H1 (cell line): ENCODE results near the gene MAPK14. TPM values are rescaled to one million over a fixed set of nuclear protein-coding genes. Genes with fewer than 3 reads are reported as not detected.
A peak's percentile ranks its signal among the peaks of the same experiment; 100 is the strongest.

Experiments
- CTCF ChIA-PET: fragments of 300-600 bp; sonication (Branson Sonifier 250); formaldehyde crosslinking; loops from one replicate; lab custom pipeline; 2021; ENCODE audit not compliant: partially characterized antibody; lab: Charles Lee
- POLR2A ChIA-PET: fragments of 300-600 bp; sonication (Branson Sonifier 250); formaldehyde crosslinking; loops from one replicate; lab custom pipeline; 2021; ENCODE audit warnings: inconsistent platforms; ENCODE audit not compliant: partially characterized antibody; lab: Charles Lee
- DNase-seq, 2 experiments: peaks; one replicate each; pipeline versions ENCODE4 v3.0.0 to v3.0.0-alpha.2; 2010 to 2022; ENCODE audit warnings: low spot score in 2 of 2, low read depth in 1 of 2, mixed read lengths in 1 of 2
- FAIRE-seq: peaks from 2 replicates; lab custom pipeline; 2011; peaks lifted over from hg19 to GRCh38; lab: Jason Lieb, UNC
- H2AFZ ChIP-seq: 2 replicates; pipeline ENCODE4 v1.8.1; 2012; ENCODE audit warnings: low read length, inconsistent platforms
- H2AK5ac ChIP-seq: 2 replicates; pipeline ENCODE4 v1.6.1; 2013; ENCODE audit warnings: low read depth, low read length
- H2BK120ac ChIP-seq: replicated peaks from 2 replicates; pipeline ENCODE3; 2013; ENCODE audit warnings: low read depth, low read length, inconsistent platforms
- H2BK12ac ChIP-seq: 2 replicates; pipeline ENCODE4 v1.6.1; 2013; ENCODE audit warnings: low read depth, low read length
- H2BK15ac ChIP-seq: 2 replicates; pipeline ENCODE4 v1.6.1; 2013; ENCODE audit warnings: low read length
- H2BK20ac ChIP-seq: 2 replicates; pipeline ENCODE4 v1.6.1; 2013; ENCODE audit warnings: low read length
- H2BK5ac ChIP-seq: 2 replicates; pipeline ENCODE4 v1.6.1; 2013; ENCODE audit warnings: low read depth, low read length
- H3K14ac ChIP-seq: 2 replicates; pipeline ENCODE4 v1.6.1; 2013; ENCODE audit warnings: inconsistent platforms; ENCODE audit not compliant: insufficient read length
- H3K18ac ChIP-seq: 2 replicates; pipeline ENCODE4 v1.6.1; 2013; ENCODE audit warnings: low read length; ENCODE audit errors: extremely low read depth
- H3K23ac ChIP-seq: 2 replicates; pipeline ENCODE4 v1.6.1; 2013; ENCODE audit warnings: inconsistent platforms; ENCODE audit not compliant: insufficient read length
- H3K23me2 ChIP-seq: 2 replicates; pipeline ENCODE4 v1.6.1; 2013; ENCODE audit warnings: low read depth, low read length
- H3K27ac ChIP-seq: 2 replicates; pipeline ENCODE4 v1.6.1; 2011; ENCODE audit warnings: low read depth, low read length, inconsistent platforms
- H3K27me3 ChIP-seq, 4 experiments: replicated peaks in 1 of 4; 1 replicate in 1 of 4; 2 replicates in 3 of 4; pipeline versions ENCODE4 v1.6.1 to v1.8.1; 2011 to 2013; ENCODE audit warnings: low read length in 3 of 4, mild to moderate bottlenecking in 3 of 4, inconsistent platforms in 2 of 4, mixed read lengths in 2 of 4, moderate library complexity in 1 of 4; ENCODE audit not compliant: control insufficient read depth in 3 of 4, insufficient read depth in 3 of 4; ENCODE audit errors: extremely low read depth in 1 of 4
- H3K36me3 ChIP-seq, 4 experiments: 2 replicates each; pipeline versions ENCODE4 v1.6.1 to v1.8.1; 2011 to 2013; ENCODE audit warnings: mild to moderate bottlenecking in 4 of 4, low read length in 3 of 4, moderate library complexity in 2 of 4, control low read depth in 1 of 4, inconsistent platforms in 1 of 4; ENCODE audit not compliant: insufficient read depth in 4 of 4, control insufficient read depth in 2 of 4
- H3K4ac ChIP-seq: replicated peaks from 2 replicates; pipeline ENCODE3; 2013; ENCODE audit warnings: low read length, low read depth, mixed read lengths, inconsistent platforms; ENCODE audit not compliant: insufficient read length
- H3K4me1 ChIP-seq, 4 experiments: replicated peaks in 1 of 4; 1 replicate in 1 of 4; 2 replicates in 3 of 4; pipeline versions ENCODE4 v1.6.1 to v1.8.1; 2011 to 2013; ENCODE audit warnings: low read length in 3 of 4, inconsistent platforms in 2 of 4, mixed read lengths in 1 of 4; ENCODE audit not compliant: insufficient read depth in 4 of 4, control insufficient read depth in 3 of 4
- H3K4me2 ChIP-seq, 2 experiments: 2 replicates each; pipeline versions ENCODE4 v1.6.1 to v1.8.1; 2011 to 2013; ENCODE audit warnings: low read depth in 2 of 2, low read length in 2 of 2, control low read depth in 1 of 2, inconsistent platforms in 1 of 2, mild to moderate bottlenecking in 1 of 2; ENCODE audit not compliant: insufficient read depth in 1 of 2
- H3K4me3 ChIP-seq, 4 experiments: fragments of 200-600, 300-600 bp in 1 of 4; sonication (generic), shearing (Covaris generic), sonication (Bioruptor Twin) in 1 of 4; 2 replicates each; pipeline versions ENCODE4 v1.5.1 to v1.8.1; 2011 to 2016; ENCODE audit warnings: low read length in 4 of 4, low read depth in 3 of 4, control low read depth in 2 of 4, inconsistent platforms in 2 of 4, mild to moderate bottlenecking in 2 of 4, mixed read lengths in 1 of 4, moderate library complexity in 1 of 4; ENCODE audit not compliant: insufficient read depth in 2 of 4; ENCODE audit errors: extremely low read depth in 1 of 4
- H3K56ac ChIP-seq: replicated peaks from 2 replicates; pipeline ENCODE3; 2013; ENCODE audit warnings: low read depth, mild to moderate bottlenecking, mixed read lengths, low read length, inconsistent platforms; ENCODE audit not compliant: insufficient read length
- H3K79me1 ChIP-seq: 2 replicates; pipeline ENCODE4 v1.6.1; 2013; ENCODE audit warnings: low read depth, low read length, control low read depth
- H3K79me2 ChIP-seq, 2 experiments: 2 replicates each; pipeline versions ENCODE4 v1.6.1 to v1.8.1; 2012 to 2013; ENCODE audit warnings: low read length in 2 of 2, mild to moderate bottlenecking in 2 of 2, inconsistent platforms in 1 of 2; ENCODE audit not compliant: insufficient read depth in 2 of 2, control insufficient read depth in 1 of 2
- H3K9ac ChIP-seq, 4 experiments: replicated peaks in 1 of 4; 1 replicate in 1 of 4; 2 replicates in 3 of 4; pipeline versions ENCODE4 v1.6.1 to v1.8.1; 2011 to 2013; ENCODE audit warnings: low read depth in 3 of 4, low read length in 3 of 4, control low read depth in 2 of 4, mild to moderate bottlenecking in 2 of 4, moderate library complexity in 2 of 4, inconsistent platforms in 1 of 4; ENCODE audit errors: extremely low read depth in 1 of 4
- H3K9me3 ChIP-seq, 2 experiments: 2 replicates each; pipeline versions ENCODE4 v1.6.1 to v1.8.1; 2012 to 2013; ENCODE audit warnings: mild to moderate bottlenecking in 2 of 2, moderate library complexity in 2 of 2, control low read depth in 1 of 2, inconsistent platforms in 1 of 2, low read depth in 1 of 2, low read length in 1 of 2, mixed read lengths in 1 of 2; ENCODE audit not compliant: insufficient read depth in 2 of 2
- H4K20me1 ChIP-seq, 2 experiments: replicated peaks in 1 of 2; 2 replicates each; pipeline versions ENCODE3 to v1.8.1; 2011 to 2013; ENCODE audit warnings: inconsistent platforms in 2 of 2, low read length in 2 of 2, mild to moderate bottlenecking in 1 of 2; ENCODE audit not compliant: insufficient read depth in 2 of 2, control insufficient read depth in 1 of 2
- H4K5ac ChIP-seq: 2 replicates; pipeline ENCODE4 v1.6.1; 2013; ENCODE audit warnings: low read length, low read depth, mixed read lengths, inconsistent platforms; ENCODE audit not compliant: insufficient read length
- H4K8ac ChIP-seq: 2 replicates; pipeline ENCODE4 v1.8.0; 2013; ENCODE audit warnings: mild to moderate bottlenecking, moderate library complexity, low read length, inconsistent platforms; ENCODE audit not compliant: insufficient read depth; ENCODE audit errors: extremely low read depth
- H4K91ac ChIP-seq: replicated peaks from 2 replicates; pipeline ENCODE3; 2013; ENCODE audit warnings: low read length, mixed read lengths, inconsistent platforms; ENCODE audit not compliant: insufficient read length
- HDAC2 ChIP-seq, 2 experiments: fragments of 300-600 bp in 1 of 2; sonication (generic) in 1 of 2; IDR thresholded peaks; 2 replicates each; pipeline ENCODE4 v1.6.1; 2011 to 2012; ENCODE audit warnings: low read depth in 2 of 2, low read length in 2 of 2, mild to moderate bottlenecking in 2 of 2, moderate library complexity in 2 of 2, borderline replicate concordance in 1 of 2, inconsistent platforms in 1 of 2
- KDM1A ChIP-seq: fragments of 200-600, 300-600 bp; sonication (generic); IDR thresholded peaks from 2 replicates; pipeline ENCODE4 v1.7.1; 2016; ENCODE audit warnings: mild to moderate bottlenecking, low read length, borderline replicate concordance
- SP2 ChIP-seq: IDR thresholded peaks from 2 replicates; pipeline ENCODE4 v1.6.1; 2012; ENCODE audit warnings: mild to moderate bottlenecking, low read length, inconsistent platforms
- SRF ChIP-seq: IDR thresholded peaks from 2 replicates; pipeline ENCODE4 v1.6.1; 2011; ENCODE audit warnings: mild to moderate bottlenecking, low read depth, low read length, moderate library complexity
- SUZ12 ChIP-seq: fragments of 200-600 bp; sonication (generic); IDR thresholded peaks from 2 replicates; pipeline ENCODE4 v1.6.1; 2012; ENCODE audit warnings: mild to moderate bottlenecking, inconsistent platforms, low read length, moderate library complexity, mixed read lengths
- WGBS, 2 experiments: shearing (Covaris generic) in 1 of 2; methylation state at CpG; one replicate each; pipeline versions ENCODE4 v1.1.6 to v1.1.7; 2013 to 2015; ENCODE audit warnings: low lambda C conversion rate in 2 of 2, mixed read lengths in 2 of 2, inconsistent platforms in 1 of 2, low coverage in 1 of 2, missing lambda C conversion rate in 1 of 2; ENCODE audit not compliant: insufficient replicate concordance in 2 of 2, insufficient coverage in 1 of 2, insufficient read length in 1 of 2; ENCODE audit errors: extremely low coverage in 1 of 2, missing lambda C conversion rate in 1 of 2; 5-methylcytosine and 5-hydroxymethylcytosine counted together
- polyA plus RNA-seq, 7 experiments: library from polyadenylated mRNA; depleted of rRNA in 3 of 7; stranded (reverse) in 5 of 7; unstranded in 2 of 7; fragments of >200 nt in 5 of 7; fragments of 200-250 nt in 2 of 7; gene quantifications; 1 replicate in 5 of 7; 2 replicates in 1 of 7; 4 replicates in 1 of 7; pipeline versions ENCODE4 v1.2.1 to v1.2.3, GENCODE V29; 2011 to 2013; ENCODE audit warnings: missing spikeins in 2 of 7, mixed read lengths in 2 of 7
- total RNA-seq: library from RNA; stranded (reverse); fragmentation: NEBNext Ultra II Directional; extraction: Animal tissue kit (Norgen Biotek cat#: 25700); gene quantifications from 2 replicates; pipeline ENCODE4 v1.2.1, GENCODE V29; 2021

Gene MAPK14
- total and polyA plus RNA-seq, 2 of the 8 experiments (the other 6 are each of a cell fraction or from before 2014, with no cell fraction given): 18.1 to 39.3 TPM

- no peak overlapping the region for H3K56ac ChIP-seq
- no peak overlapping the region for H3K18ac ChIP-seq
- H3K14ac ChIP-seq: no peak overlapping the region
- H4K8ac ChIP-seq: no peak overlapping the region
- no peak overlapping the region; the same call in 1 of the 2 replicates for H2BK5ac ChIP-seq
- peaks cover 0 to 2% (median 0%) of the 10 kb centered on the region in 4 experiments; a peak in 1 of 8 replicates for H3K36me3 ChIP-seq
- H3K79me2 ChIP-seq: no peaks in the 10 kb centered on the region
- no peaks in the 10 kb centered on the region; the same call in 1 of the 2 replicates for H3K79me1 ChIP-seq
- H3K4me2 ChIP-seq: no peak overlapping the region
- no peaks in the 10 kb centered on the region for H3K9me3 ChIP-seq
- POLR2A ChIA-PET: interaction anchor here (0.7 to 1.3 kb wide), 2 partner anchors 11 to 17 kb away, joined by 3 read pairs; no protein-coding TSS in a partner anchor
- CTCF ChIA-PET: interaction anchor here (0.9 to 1.9 kb wide), 3 partner anchors 8 to 59 kb away, joined by 3 to 9 read pairs (median 3); no protein-coding TSS in a partner anchor
- peaks cover 0 to 1% (median 0%) of the 10 kb centered on the region in 4 experiments; a peak in 2 of 7 replicates for H3K27me3 ChIP-seq
- H4K91ac ChIP-seq: no peak overlapping the region
- no peak overlapping the region for H2AFZ ChIP-seq
- no peak overlapping the region for H3K23ac ChIP-seq
- no peak overlapping the region for H4K5ac ChIP-seq
- 89% methylated on average over 2 of the region's 2 CpGs; no CpG with 5 or more reads in 1 of the 2 experiments for WGBS, 2 experiments
- 0 out of 2 replicates have a peak overlapping the region, but pooled peaks have one; percentile 3 for H2BK12ac ChIP-seq
- no peak for DNase-seq
- H3K4ac ChIP-seq: no peak overlapping the region
- no peaks in the 10 kb centered on the region for H4K20me1 ChIP-seq
- no peak overlapping the region for H2BK20ac ChIP-seq
- H3K9ac ChIP-seq: no peak overlapping the region
- no peak overlapping the region for H2BK15ac ChIP-seq
- H3K4me1 ChIP-seq: peaks cover 7 to 19% (median 13%) of the 10 kb centered on the region in 4 experiments
- H2AK5ac ChIP-seq: no peak overlapping the region
- no peak overlapping the region for H3K4me3 ChIP-seq
- no peak for FAIRE-seq
- no peak overlapping the region for H3K27ac ChIP-seq
- H2BK120ac ChIP-seq: no peak overlapping the region
- peaks cover 1% of the 10 kb centered on the region; the same call in 1 of the 2 replicates for H3K23me2 ChIP-seq
- TF ChIP-seq SRF (no peak), KDM1A (no peak), SP2 (no peak), HDAC2 (IDR thresholded peaks at IDR 0.05; ENCODE audit: borderline replicate concordance in 1 of 2, low read depth in 2 of 2, low read length in 2 of 2) (no peak), SUZ12 (no peak)
These were observed 108.4 kb downstream of the MAPK14 start for GRCh38 chr6:36136034-36136433.
